ENCODE measurements around the gene SFPQ.

- TF ChIP-seq POLR2AphosphoS5 (IDR thresholded peaks at IDR 0.05; ENCODE audit: low read depth, low read length), result no peak
- no peak for TF ChIP-seq POLR2A (IDR thresholded peaks at IDR 0.05; ENCODE audit: low read depth, low read length)
- TF ChIP-seq SPI1 (IDR thresholded peaks at IDR 0.05; ENCODE audit: low read depth, low read length), result no peak
- no peak for TF ChIP-seq TAF1 (IDR thresholded peaks at IDR 0.05; ENCODE audit: low read depth, low read length)
- TF ChIP-seq PAX5 (IDR thresholded peaks at IDR 0.05; ENCODE audit: insufficient read depth, low read length, severe bottlenecking), result no peak
- TF ChIP-seq POU2F2 (IDR thresholded peaks at IDR 0.05; ENCODE audit: low read depth, low read length), result no peak
Observed at GRCh38 chr1:35223084-35223630, 30.2 kb upstream of the SFPQ start.

Data from GM12891 (cell line).